Mesenchymal stem cell (in vitro differentiated cells and primary cell): ENCODE data around the gene PLRG1.
"Not testable (repeated sequence)": the region's sequence is repeated elsewhere in the genome, so short reads cannot be mapped to it uniquely, and the experiment has no call there.

Source experiments
- DNase-seq: peaks from one replicate; pipeline ENCODE4 v3.0.0-alpha.2; 2013
- H2AFZ ChIP-seq: one replicate; pipeline ENCODE4 v1.6.1; 2013; ENCODE audit warnings: low read depth, mild to moderate bottlenecking, control low read depth, inconsistent platforms, low read length, moderate library complexity
- H2AK5ac ChIP-seq: 2 replicates; pipeline ENCODE4 v1.6.1; 2013; ENCODE audit warnings: low read length, moderate library complexity, mild to moderate bottlenecking, inconsistent platforms; ENCODE audit not compliant: severe bottlenecking
- H2BK120ac ChIP-seq: one replicate; pipeline ENCODE4 v1.6.1; 2013; ENCODE audit warnings: low read depth, mild to moderate bottlenecking, inconsistent platforms, low read length, moderate library complexity
- H2BK12ac ChIP-seq, 2 experiments: one replicate each; pipeline ENCODE4 v1.6.1; 2013; ENCODE audit warnings: inconsistent platforms in 2 of 2, low read length in 2 of 2, mild to moderate bottlenecking in 2 of 2, moderate library complexity in 2 of 2, control low read depth in 1 of 2
- H2BK15ac ChIP-seq: one replicate; pipeline ENCODE4 v1.6.1; 2013; ENCODE audit warnings: mild to moderate bottlenecking, low read depth, inconsistent platforms; ENCODE audit not compliant: poor library complexity, severe bottlenecking
- H2BK5ac ChIP-seq: 2 replicates; pipeline ENCODE4 v1.6.1; 2013; ENCODE audit warnings: low read depth, mild to moderate bottlenecking, low read length, control low read depth, inconsistent platforms; ENCODE audit not compliant: poor library complexity, severe bottlenecking
- H3K14ac ChIP-seq, 2 experiments: one replicate each; pipeline ENCODE4 v1.6.1; 2013; ENCODE audit warnings: inconsistent platforms in 2 of 2, low read length in 2 of 2, control low read depth in 1 of 2, mild to moderate bottlenecking in 1 of 2, moderate library complexity in 1 of 2
- H3K18ac ChIP-seq, 2 experiments: one replicate each; pipeline ENCODE4 v1.6.1; 2013; ENCODE audit warnings: inconsistent platforms in 2 of 2, low read length in 2 of 2, control low read depth in 1 of 2, low read depth in 1 of 2, mild to moderate bottlenecking in 1 of 2
- H3K23ac ChIP-seq, 2 experiments: one replicate each; pipeline ENCODE4 v1.6.1; 2013; ENCODE audit warnings: inconsistent platforms in 2 of 2, low read length in 2 of 2, mild to moderate bottlenecking in 2 of 2, moderate library complexity in 2 of 2, control low read depth in 1 of 2
- H3K27ac ChIP-seq: 2 replicates; pipeline ENCODE4 v1.5.1; 2013; ENCODE audit warnings: mild to moderate bottlenecking, moderate library complexity, low read length, control low read depth, inconsistent platforms; ENCODE audit not compliant: poor library complexity, severe bottlenecking
- H3K27me3 ChIP-seq, 2 experiments: 2 replicates each; pipeline versions ENCODE4 v1.6.1 to v1.7.0; 2013; ENCODE audit warnings: low read length in 2 of 2, mild to moderate bottlenecking in 2 of 2, moderate library complexity in 2 of 2, control low read depth in 1 of 2, inconsistent platforms in 1 of 2; ENCODE audit not compliant: control insufficient read depth in 1 of 2, insufficient read depth in 1 of 2
- H3K36me3 ChIP-seq, 2 experiments: 2 replicates each; pipeline versions ENCODE4 v1.6.1 to v1.7.0; 2013; ENCODE audit warnings: low read length in 2 of 2, control low read depth in 1 of 2, inconsistent platforms in 1 of 2, low read depth in 1 of 2, mild to moderate bottlenecking in 1 of 2; ENCODE audit not compliant: insufficient read depth in 2 of 2, control insufficient read depth in 1 of 2
- H3K4ac ChIP-seq, 2 experiments: one replicate each; pipeline ENCODE4 v1.6.1; 2013; ENCODE audit warnings: inconsistent platforms in 2 of 2, low read length in 2 of 2, mild to moderate bottlenecking in 2 of 2, moderate library complexity in 2 of 2, control low read depth in 1 of 2, low read depth in 1 of 2
- H3K4me1 ChIP-seq: 2 replicates; pipeline ENCODE4 v1.6.1; 2013; ENCODE audit warnings: low read depth, low read length, control low read depth; ENCODE audit not compliant: control insufficient read depth, insufficient read depth
- H3K4me2 ChIP-seq: 2 replicates; pipeline ENCODE4 v1.6.1; 2013; ENCODE audit warnings: low read length, mild to moderate bottlenecking, inconsistent platforms; ENCODE audit not compliant: poor library complexity, severe bottlenecking
- H3K4me3 ChIP-seq, 2 experiments: 2 replicates each; pipeline versions ENCODE4 v1.5.1 to v1.7.0; 2013; ENCODE audit warnings: low read length in 2 of 2, mild to moderate bottlenecking in 2 of 2, control low read depth in 1 of 2, low read depth in 1 of 2; ENCODE audit not compliant: insufficient read depth in 1 of 2
- H3K79me1 ChIP-seq: replicated peaks from 2 replicates; pipeline ENCODE4 v1.6.1; 2013; ENCODE audit warnings: mild to moderate bottlenecking, control low read depth, low read length, inconsistent platforms; ENCODE audit not compliant: poor library complexity, severe bottlenecking
- H3K9ac ChIP-seq: 2 replicates; pipeline ENCODE4 v1.7.0; 2013; ENCODE audit warnings: mild to moderate bottlenecking, low read length, moderate library complexity
- H3K9me3 ChIP-seq: 2 replicates; pipeline ENCODE4 v1.7.0; 2013; ENCODE audit warnings: mild to moderate bottlenecking, low read length; ENCODE audit not compliant: control insufficient read depth
- H4K8ac ChIP-seq: one replicate; pipeline ENCODE4 v1.6.1; 2013; ENCODE audit warnings: inconsistent platforms, mild to moderate bottlenecking, low read length, moderate library complexity
- H4K91ac ChIP-seq: one replicate; pipeline ENCODE4 v1.6.1; 2013; ENCODE audit warnings: mild to moderate bottlenecking, low read length, inconsistent platforms
- WGBS: methylation state at CpG from one replicate; pipeline ENCODE4 v1.1.7; 2013; ENCODE audit warnings: mixed read lengths; 5-methylcytosine and 5-hydroxymethylcytosine counted together

The PLRG1 gene

GRCh38 chr4:154595807-154596206 is 45.6 kb upstream of the PLRG1 start:
- Histone ChIP-seq H3K14ac (no peak overlapping the region), H3K9ac (no peak overlapping the region), H2BK5ac (no peak overlapping the region), H2BK12ac (no peak overlapping the region), H3K27me3 (peaks cover 0 to under 1% of the 10 kb centered on the region in 2 experiments), H3K18ac (no peak overlapping the region), H2BK15ac (no peak overlapping the region), H4K8ac (no peak overlapping the region), H3K4ac (no peak overlapping the region), H3K4me3 (no peak overlapping the region), H3K27ac (no peak overlapping the region), H4K91ac (no peak overlapping the region), H3K9me3 (no peaks in the 10 kb centered on the region), H2AFZ (no peak overlapping the region), H3K79me1 (no peaks in the 10 kb centered on the region), H3K4me2 (no peak overlapping the region), H3K23ac (no peak overlapping the region), H2AK5ac (no peak overlapping the region), H3K36me3 (no peaks in the 10 kb centered on the region), H3K4me1 (peaks cover 1% of the 10 kb centered on the region), H2BK120ac (no peak overlapping the region)
- peak; percentile 3 for DNase-seq

GRCh38 chr4:154594343-154594742 is 44.1 kb upstream of the PLRG1 start:
- not testable (repeated sequence) for H4K8ac ChIP-seq, H3K4ac ChIP-seq, H2BK120ac ChIP-seq, H3K4me1 ChIP-seq, H3K9ac ChIP-seq, H3K27ac ChIP-seq, H3K23ac ChIP-seq, H3K18ac ChIP-seq, H3K79me1 ChIP-seq, H2BK5ac ChIP-seq, H2BK12ac ChIP-seq, H3K4me2 ChIP-seq, DNase-seq, H2BK15ac ChIP-seq, H3K14ac ChIP-seq, H2AFZ ChIP-seq, H2AK5ac ChIP-seq, H3K4me3 ChIP-seq, H4K91ac ChIP-seq, H3K36me3 ChIP-seq, H3K9me3 ChIP-seq
- H3K27me3 ChIP-seq = peaks cover 0 to 14% of the 10 kb centered on the region in 2 experiments
- WGBS = 85% methylated on average over 3 of the region's 3 CpGs

GRCh38 chr4:154593868-154594267 is 43.7 kb upstream of the PLRG1 start:
- no peak for DNase-seq
- no peak overlapping the region for H3K4me2 ChIP-seq
- H2AK5ac ChIP-seq = no peak overlapping the region
- no peaks in the 10 kb centered on the region for H3K36me3 ChIP-seq
- no peak overlapping the region for H3K27ac ChIP-seq
- no peaks in the 10 kb centered on the region for H3K79me1 ChIP-seq
- H3K4ac ChIP-seq = no peak overlapping the region
- no peak overlapping the region for H3K4me3 ChIP-seq
- no peak overlapping the region for H4K8ac ChIP-seq
- no peak overlapping the region for H3K14ac ChIP-seq
- H3K9ac ChIP-seq = no peak overlapping the region
- H2BK15ac ChIP-seq = no peak overlapping the region
- H2AFZ ChIP-seq = no peak overlapping the region
- no peak overlapping the region for H3K18ac ChIP-seq
- H2BK120ac ChIP-seq = no peak overlapping the region
- no peak overlapping the region for H3K23ac ChIP-seq
- H3K9me3 ChIP-seq = no peaks in the 10 kb centered on the region
- H3K4me1 ChIP-seq = peaks cover 5% of the 10 kb centered on the region
- no peak overlapping the region for H2BK5ac ChIP-seq
- WGBS = 90% methylated on average over 2 of the region's 2 CpGs
- H4K91ac ChIP-seq = no peak overlapping the region
- no peak overlapping the region for H2BK12ac ChIP-seq
- H3K27me3 ChIP-seq = peaks cover 0 to 18% of the 10 kb centered on the region in 2 experiments

- peaks cover 5% of the 10 kb centered on the region for H3K4me1 ChIP-seq
- H3K9ac ChIP-seq = no peak overlapping the region
- no peak overlapping the region for H3K14ac ChIP-seq
- H3K4me3 ChIP-seq = no peak overlapping the region
- H3K4me2 ChIP-seq = no peak overlapping the region
- H3K79me1 ChIP-seq = no peaks in the 10 kb centered on the region
- no peak overlapping the region for H3K18ac ChIP-seq
- H2AFZ ChIP-seq = no peak overlapping the region
- H3K27ac ChIP-seq = no peak overlapping the region
- H4K91ac ChIP-seq = no peak overlapping the region
- no peak for DNase-seq
- H4K8ac ChIP-seq = no peak overlapping the region
- no peak overlapping the region for H2AK5ac ChIP-seq
- H3K4ac ChIP-seq = no peak overlapping the region
- no peak overlapping the region for H2BK120ac ChIP-seq
- H3K23ac ChIP-seq = no peak overlapping the region
- H2BK12ac ChIP-seq = no peak overlapping the region
- no peaks in the 10 kb centered on the region for H3K36me3 ChIP-seq
- peaks cover 0 to 26% of the 10 kb centered on the region in 2 experiments for H3K27me3 ChIP-seq
- no peak overlapping the region for H2BK15ac ChIP-seq
- H3K9me3 ChIP-seq = no peaks in the 10 kb centered on the region
- WGBS = 100% methylated on average over 2 of the region's 3 CpGs
- H2BK5ac ChIP-seq = no peak overlapping the region
Measured at GRCh38 chr4:154591890-154592289, 41.7 kb upstream of the PLRG1 start.
